Renal cortex interstitium (tissue), 11 donors: Measurements from ENCODE around the gene NAT9. TPM values are rescaled to one million over a fixed set of nuclear protein-coding genes. Genes with fewer than 3 reads are reported as not detected.

Source experiments
- DNase-seq, 11 donors: peaks; one replicate each; pipeline ENCODE4 v3.0.0-alpha.2; 2013; ENCODE audit warnings: low read depth in 9 of 11, low spot score in 4 of 11; ENCODE audit errors: extremely low read depth in 1 of 11
- polyA plus RNA-seq, 3 donors: library from polyadenylated mRNA; unstranded; fragments of 120-200 nt; gene quantifications; one replicate each; pipeline ENCODE4 v1.2.1, GENCODE V29; 2013; ENCODE audit not compliant: insufficient read length in 3 of 3

The NAT9 gene
- polyA plus RNA-seq, 3 donors = 40.8 to 54.9 (median 46.7) TPM

DNA sequence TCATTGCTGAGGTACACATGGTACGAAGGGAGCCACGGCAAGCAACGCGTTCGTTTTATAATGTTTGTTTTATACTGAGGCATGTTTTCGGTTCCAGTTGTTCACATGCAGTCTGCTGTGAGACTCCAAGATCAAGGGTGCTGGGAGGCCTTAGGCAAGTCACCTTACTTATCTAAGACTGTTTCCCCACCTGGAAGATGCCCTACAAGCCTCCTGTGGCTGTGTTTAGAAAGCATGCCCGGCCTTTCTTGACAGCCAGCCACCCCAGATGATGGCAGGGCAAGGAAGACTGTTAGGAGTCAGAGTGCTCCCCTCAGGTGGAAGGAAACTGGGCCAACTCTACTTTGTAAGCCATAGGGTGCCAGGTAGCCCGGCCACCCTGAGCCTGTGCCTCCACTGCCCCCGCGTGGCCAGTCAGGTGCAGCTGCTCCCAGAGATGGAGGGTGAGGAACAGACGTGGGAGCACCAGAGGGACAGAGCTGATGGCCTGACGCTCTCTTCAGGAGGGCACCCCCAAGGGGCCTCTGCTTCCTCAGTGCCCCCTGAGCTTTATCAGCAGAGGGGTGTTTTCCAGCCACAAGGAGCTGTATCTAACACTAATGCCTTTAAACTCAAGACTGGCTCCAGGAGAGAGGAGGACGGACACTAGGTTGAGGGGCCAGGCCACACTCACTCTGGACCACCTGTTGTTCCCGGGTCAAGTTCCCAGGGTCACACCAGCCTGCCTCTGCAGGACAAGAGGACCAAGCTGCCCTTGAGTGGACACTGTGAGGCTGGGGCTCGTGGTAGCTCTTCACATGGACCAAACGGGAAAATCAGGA lies 5.4 kb downstream of the NAT9 start:
- DNase-seq = peak in 1 of 11 donors; percentile 46

DNA sequence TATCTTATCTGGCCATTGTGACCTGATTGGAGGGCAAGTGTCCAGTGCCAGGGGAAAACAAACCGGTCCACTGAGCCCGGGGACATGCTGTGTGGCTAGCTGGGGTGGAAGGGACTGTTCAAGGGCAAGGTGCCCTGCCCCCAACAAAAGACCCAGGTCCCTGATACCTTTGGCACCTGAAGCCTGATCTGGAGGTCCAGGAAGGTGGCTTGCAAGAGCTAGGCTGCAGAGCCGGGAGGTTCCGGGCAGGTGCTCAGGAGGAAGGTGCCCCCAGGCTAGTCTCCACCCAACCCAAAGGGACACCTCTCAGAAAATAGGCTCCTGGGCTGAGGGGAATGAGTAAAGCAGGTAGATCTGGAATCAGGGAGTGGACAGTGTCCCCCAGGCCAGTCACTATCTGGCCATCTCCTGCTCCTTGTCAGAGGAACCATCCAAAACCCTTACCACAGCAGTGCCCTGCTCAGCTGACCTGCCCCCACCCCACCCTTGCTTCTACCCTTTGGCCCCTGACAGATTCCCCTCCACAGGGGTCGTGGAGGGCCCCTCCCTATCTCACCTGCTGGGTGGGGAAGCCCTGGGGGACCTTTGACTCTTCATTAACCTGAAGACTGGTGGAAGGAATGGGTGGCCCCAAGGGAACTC lies 6.2 kb downstream of the NAT9 start:
- no peak for DNase-seq

DNA sequence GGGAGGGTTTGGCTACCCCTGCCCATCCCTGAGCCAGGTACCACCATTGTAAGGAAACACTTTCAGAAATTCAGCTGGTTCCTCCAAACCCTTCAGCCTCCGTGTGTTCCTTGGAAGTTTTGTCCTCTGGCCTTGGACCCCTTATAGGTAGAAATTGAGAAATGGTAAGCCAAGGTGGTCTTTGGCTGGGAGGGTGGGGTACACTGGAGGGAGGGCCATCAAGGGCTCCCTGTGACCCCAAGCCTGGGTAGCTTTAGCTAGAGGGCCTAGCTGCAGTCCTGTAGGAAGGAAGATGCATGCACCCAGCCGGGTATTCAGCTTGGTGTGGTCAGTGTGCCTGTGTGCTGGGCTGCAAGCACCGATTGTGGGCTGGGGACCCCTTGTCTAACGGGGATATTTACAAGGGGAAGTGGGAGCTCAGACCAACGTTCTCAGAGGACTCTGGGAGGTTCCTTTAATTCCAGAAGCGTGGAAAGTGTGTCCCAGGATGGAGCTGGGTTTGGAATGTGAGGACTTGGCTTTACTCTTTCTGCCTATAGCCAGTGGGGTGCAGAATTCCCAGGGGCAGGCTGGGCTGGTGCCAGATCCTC lies 6.8 kb downstream of the NAT9 start:
- no peak for DNase-seq

DNA sequence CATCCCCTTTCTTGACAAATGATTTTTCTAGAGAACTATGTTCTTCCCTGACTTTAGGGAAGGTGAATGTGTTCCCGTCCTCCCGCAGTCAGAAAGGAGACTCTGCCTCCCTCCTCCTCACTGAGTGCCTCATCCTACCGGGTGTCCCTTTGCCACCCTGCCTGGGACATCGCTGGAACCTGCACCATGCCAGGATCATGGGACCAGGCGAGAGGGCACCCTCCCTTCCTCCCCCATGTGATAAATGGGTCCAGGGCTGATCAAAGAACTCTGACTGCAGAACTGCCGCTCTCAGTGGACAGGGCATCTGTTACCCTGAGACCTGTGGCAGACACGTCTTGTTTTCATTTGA lies 7.4 kb downstream of the NAT9 start:
- no peak for DNase-seq

DNA sequence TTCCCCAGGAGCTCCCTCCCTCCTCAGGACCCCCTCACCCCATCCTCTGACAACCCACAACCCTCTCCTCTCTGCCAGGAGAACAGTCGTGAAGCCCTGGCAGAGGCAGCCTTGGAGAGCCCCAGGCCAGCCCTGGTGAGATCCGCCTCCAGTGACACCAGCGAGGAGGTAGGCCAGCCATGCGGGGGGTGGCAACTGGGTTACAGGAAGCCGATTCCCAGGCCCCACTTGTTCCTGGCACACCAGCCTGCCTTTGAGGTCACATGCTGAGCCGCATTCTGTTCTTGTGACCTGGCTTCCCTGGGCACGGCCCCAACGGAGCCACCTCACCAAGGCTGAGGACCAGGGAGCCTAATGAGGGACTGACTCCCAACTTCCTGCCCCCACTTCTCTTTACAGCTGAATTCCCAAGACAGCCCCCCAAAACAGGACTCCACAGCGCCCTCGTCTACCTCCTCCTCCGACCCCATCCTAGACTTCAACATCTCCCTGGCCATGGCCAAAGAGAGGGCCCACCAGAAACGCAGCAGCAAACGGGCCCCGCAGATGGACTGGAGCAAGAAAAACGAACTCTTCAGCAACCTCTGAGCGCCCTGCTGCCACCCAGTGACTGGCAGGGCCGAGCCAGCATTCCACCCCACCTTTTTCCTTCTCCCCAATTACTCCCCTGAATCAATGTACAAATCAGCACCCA lies 7.9 kb downstream of the NAT9 start:
- no peak for DNase-seq

DNA sequence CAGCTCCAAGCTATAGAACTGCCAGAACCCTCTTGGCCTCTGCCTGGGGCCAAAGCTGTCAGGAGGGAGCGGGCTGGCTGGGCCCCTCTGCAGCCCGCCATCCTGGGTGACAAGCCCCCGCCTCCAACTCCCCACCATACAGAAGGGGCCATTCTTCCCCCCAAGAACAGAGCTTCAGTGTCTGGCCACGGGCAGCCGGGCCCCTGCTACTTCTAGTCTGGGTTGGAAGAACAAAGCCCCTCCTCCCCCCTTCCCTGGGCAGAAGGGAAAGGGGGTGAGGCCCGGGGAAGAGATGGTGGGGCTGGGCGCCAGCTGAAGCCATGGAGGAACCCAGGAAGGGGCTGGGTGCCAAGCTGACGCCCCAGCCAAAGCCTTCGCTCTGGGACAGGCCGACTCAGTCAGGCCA lies 9.0 kb downstream of the NAT9 start:
- no peak for DNase-seq

DNA sequence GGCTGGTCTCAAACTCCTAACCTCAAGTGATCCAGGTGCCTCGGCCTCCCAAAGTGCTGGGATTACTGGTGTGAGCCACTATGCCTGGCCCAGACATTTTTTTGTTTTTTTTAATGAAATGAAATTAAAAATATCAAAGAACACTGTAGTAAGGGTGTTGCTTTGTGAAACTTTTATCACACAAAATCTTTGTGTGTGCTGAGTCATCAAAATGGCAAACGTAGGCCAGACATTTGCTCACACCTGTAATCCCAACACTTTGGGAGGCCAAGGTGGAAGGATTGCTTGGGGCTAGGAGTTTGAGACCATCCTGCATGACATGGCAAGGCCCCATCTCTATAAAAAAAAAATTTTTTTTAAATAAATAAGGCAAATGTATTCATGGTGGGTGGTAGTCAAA lies 9.7 kb downstream of the NAT9 start:
- DNase-seq = no peak

DNA sequence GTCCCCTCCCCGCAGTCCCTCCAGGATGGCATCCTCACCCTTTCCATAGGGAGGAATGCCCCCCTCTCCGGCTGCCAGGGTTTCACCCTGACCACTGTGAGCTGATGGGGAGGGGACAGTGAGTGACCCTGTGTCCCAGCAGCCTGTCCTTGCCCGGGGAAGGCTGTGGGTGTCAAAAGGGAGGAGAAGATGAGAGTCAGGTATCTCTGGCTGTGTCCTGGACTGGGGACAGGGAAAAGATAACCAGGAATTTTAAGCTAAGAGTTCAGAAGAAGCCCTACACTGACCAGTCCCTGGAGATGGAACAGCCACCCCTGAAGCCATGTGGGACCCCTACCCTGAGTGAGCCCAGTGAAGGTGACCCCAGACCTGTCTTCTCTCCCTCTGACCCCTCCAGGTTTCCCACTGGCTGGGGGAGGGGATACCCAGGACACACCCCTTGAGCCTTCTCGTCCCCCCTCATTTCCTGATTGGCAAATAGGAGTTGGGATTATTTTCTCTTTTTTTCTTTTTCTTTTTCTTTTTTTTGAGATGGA lies 11.3 kb downstream of the NAT9 start:
- no peak for DNase-seq

DNA sequence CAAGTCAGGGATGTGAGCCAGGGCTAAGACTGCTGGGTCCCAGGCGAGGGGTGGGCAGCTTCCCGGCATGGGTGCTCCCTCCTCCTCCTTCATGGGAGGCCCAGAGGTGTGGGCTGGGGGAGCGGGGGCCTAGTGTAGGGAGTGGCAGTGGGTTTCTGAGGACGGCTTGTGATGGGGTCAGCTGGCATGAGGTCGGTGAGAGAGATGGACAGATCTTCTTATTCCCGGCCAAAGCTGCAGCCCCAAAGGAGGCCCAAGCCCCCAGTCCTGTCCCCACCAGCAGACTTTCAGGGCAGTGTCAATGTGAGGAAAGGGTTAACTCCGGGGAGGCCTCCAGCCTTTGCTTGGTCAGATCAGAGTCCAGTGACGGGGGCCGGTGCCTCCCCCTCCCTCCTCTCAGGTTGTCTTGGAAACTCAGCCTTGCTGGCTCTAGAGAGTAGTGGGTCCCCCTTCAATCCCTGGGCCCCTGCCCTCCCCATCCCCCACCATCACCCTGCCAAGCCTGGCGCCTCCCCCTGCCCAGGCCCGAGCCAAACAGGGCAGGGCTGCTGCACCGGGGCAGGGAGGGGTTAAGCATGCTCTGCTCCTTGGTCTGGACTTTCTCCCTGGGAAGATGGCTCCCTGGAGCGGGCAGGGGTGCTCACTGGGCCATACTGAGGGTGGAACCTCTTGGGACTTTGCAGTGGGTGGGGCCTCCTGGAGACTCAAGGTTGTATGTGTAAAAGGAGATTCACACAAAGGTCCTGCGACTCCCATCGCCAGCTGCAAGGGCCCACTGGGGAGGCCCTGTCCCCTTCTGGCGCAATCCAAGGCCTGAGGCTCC lies 12.4 kb downstream of the NAT9 start:
- peak in 7 of 11 donors; percentile 63 to 87 (median 76) for DNase-seq

DNA sequence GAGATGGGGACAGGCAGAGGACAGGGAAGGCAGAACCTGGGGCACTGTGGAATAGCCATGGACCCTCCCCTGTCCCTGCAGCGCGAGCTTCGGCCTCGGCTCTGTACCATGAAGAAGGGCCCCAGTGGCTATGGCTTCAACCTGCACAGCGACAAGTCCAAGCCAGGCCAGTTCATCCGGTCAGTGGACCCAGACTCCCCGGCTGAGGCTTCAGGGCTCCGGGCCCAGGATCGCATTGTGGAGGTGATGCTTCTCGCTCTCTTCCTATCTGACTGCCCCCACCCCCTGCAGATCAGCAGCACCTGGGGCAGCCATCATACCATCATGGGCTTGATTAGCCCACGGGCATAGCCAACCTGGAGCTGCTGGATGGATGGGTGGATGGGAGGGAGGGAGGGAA lies 14.2 kb downstream of the NAT9 start:
- DNase-seq = no peak

DNA sequence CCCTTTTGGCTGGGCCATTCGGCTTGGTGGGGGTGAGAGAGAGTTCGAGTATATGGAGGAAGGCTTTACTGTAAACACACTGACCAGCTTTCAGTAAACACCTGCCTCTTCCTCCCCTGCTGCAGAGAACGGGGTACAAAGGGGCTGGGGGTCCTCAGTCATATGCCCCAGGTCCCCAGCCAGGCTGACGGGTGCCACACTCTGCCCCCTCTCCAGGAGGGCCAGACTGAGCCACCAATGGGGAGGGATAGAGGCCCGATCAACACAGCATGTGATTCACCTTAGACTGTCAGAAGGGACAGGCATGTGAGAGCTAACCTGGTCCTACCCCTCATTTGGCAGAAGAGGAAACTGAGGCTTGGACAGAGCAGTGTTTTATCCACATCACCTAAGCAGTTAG lies 14.7 kb downstream of the NAT9 start:
- no peak for DNase-seq

DNA sequence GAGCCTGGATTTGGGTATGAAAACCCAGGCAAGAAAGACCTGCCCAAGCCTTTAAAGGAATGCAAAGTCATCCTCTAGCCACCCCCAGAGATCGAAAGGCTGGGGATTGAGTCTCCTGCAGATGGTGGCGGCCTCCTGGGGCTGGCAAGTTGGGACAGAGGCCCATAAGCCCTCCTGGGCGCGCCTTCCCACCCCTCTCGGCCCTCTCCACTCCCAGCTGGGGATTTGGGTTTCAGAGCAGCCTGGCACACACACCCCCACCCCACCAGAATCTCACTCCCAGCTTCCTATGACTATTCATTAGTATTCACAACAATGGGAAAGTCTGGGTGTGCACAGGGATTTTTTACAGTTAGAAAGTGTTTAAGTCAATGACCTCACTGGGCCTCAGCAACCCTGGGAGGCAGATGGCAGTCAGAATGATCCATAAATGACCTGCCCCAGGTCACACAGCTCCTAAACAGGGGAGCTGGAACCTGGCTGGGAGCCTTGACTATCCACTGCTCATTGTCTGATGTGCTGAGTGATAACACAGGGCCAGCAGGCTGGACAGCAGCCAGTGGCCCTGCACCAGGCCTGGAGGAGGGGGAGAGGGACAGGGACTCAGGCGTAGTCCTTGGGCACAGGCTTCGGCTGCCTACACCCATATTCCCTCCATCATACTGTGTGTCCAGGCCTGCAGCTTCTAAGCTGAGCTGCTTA lies 15.6 kb downstream of the NAT9 start:
- no peak for DNase-seq

DNA sequence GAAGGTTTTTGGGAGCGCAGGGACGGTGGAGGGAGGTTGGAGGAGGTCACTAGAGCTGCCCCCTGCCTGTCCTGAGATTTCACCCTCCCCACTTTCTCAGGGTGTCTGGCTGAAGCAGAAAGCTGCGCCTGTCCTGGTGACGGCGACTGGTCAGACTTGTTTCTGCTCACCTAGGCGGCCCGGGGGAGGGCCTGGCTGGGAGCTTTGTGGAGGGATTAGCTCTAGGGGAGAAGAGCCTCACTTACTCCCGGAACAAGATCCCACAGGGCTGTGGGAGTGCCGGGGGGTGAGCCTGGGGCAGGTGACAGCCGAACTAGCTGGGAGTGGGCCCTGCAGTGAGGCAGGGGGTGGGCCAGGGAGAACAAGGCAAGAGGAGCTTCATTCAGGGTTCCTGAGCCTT lies 16.2 kb downstream of the NAT9 start:
- no peak for DNase-seq

DNA sequence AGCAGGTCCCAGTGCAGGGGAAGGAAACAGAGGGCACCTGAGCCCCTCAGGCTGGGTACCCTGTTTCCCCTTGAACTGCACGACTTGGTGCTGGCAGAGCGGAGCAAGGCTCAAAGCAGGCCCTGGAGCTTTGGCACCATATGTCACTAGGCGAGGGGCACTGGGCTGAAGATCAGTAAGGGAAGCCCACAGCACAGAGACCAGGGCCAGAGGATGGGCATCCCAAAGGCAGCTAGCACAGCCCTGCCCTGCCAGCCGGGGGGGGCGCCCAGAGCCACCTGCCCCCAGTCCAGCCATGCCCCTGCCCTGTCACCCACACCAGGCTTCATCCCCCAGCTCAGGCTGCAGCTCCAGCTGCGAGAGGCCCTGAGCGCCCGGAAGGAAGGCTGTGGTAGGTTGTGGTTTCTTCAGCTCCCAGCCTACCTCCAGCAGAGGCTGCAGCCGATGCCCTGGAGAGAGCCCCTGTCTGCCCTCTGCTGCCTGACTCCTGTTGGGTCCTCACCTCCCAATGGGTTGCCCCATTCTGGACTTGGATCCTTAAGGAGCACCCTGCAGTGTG lies 16.8 kb downstream of the NAT9 start:
- DNase-seq = no peak

DNA sequence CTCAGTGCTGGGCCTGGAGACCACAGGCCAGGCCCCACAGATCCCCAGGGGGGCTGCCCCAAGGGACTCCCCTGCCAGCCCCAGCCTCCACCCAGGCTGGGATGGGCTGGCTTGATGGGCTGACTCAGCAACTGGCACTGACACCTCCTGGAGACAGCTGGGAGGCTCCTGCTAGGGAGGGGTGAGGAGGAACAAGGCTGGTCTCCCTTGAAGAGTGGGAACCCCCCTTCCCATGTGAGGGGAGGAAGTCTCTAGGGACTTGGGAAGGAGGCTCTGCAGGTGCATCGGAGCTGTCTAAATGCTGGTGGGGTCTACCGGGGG lies 17.3 kb downstream of the NAT9 start:
- DNase-seq = no peak

DNA sequence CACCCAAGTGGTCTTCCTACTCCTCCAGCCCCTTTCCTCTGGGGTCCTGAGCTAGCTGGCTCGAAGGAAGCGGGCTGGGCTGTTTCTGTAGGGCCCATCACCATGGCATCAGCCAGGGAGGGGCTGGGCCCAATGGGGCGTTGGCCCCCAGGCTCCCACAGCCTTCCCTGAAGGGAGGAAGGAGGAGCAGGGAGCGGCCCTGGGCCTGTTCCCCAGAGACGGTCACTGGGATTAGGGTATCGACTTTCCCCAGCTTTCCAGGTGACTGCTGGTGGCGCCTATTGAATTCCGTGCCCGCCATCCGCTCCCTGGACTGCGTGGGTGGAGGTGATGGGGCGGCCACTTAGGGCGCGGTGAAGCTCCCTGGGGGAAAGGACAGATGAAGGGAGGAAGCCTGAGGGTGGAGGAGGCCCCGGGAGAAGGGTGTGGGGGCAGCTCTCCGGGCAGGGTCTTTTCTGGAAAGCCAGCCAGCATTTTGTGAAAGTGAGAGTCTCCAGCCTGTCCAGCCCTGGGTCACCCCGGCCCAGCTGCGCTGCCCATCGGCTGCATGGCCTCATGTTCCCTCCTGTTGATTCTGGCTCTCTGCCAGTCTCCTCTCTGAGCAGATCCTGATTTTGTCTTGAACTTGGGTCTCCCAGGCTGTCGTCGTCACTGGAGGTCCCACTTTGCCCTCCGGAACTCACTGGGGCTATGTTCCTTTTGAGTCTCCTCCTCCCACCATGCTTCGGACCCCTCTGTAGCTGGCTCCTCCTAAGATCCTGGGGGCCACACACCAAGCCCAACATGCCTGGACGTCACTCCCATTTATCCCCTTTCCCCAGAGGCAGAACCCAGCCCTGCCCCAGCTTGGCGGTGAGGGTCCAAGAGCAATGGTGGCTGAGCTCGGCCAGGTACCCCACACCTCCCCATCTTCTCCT lies 18.0 kb downstream of the NAT9 start:
- DNase-seq = peak in 3 of 11 donors; percentile 62 to 68 (median 63)

DNA sequence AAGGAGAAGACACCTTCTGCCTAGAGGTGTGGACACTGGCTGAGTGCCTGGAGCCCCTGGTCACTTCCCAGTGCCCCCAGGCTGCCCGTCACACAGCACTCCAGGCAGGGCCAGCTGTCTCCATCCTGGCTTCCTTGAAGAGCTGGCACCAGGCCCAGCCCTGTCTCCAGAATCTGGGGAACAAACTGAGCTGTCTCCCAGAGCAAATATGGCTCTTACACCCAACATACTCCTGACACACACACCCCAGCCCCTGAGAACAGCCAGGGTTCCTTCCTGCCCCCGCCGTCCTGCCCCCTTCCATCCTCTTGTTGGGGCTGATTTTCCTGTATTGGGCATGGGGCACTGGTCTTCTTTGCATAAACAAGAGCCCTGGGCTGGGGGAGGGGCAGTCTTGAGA lies 18.6 kb downstream of the NAT9 start:
- no peak for DNase-seq
